GM18870 (cell line): ENCODE data around the gene AGER.
"Not testable (repeated sequence)": the region's sequence is repeated elsewhere in the genome, so short reads cannot be mapped to it uniquely, and the experiment has no call there.

ENCODE experiments used
- ATAC-seq: cut with Tn5 transposase; IDR thresholded peaks from one replicate; pipeline ENCODE4 v1.9.1; 2021; ENCODE audit warnings: moderate library complexity; ENCODE audit not compliant: unreplicated experiment

AGER gene

GRCh38 chr6:32200711-32201475 lies 16.8 kb upstream of the AGER start:
- no peak for ATAC-seq

GRCh38 chr6:32198866-32199265 lies 14.8 kb upstream of the AGER start:
- no peak for ATAC-seq

- no peak for ATAC-seq
These were observed 14.3 kb upstream of the AGER start for GRCh38 chr6:32198345-32198696.

GRCh38 chr6:32196682-32197616 lies 12.9 kb upstream of the AGER start:
- no peak for ATAC-seq

GRCh38 chr6:32195902-32196681 lies 12.0 kb upstream of the AGER start:
- peak; percentile 12 for ATAC-seq

- peak; percentile 64 for ATAC-seq
These were observed 11.5 kb upstream of the AGER start for GRCh38 chr6:32195652-32195901.

GRCh38 chr6:32194825-32195651 lies 11.0 kb upstream of the AGER start:
- no peak for ATAC-seq

- ATAC-seq: no peak
These were observed 10.3 kb upstream of the AGER start for GRCh38 chr6:32194388-32194787.

- not testable (repeated sequence) for ATAC-seq
These were observed 9.0 kb upstream of the AGER start for GRCh38 chr6:32193096-32193495.

GRCh38 chr6:32192608-32193039 lies 8.6 kb upstream of the AGER start, which contains the start of gene GPSM3:
Gene GPSM3, minus strand, starts transcription at chr6:32192643. Its CDS starts 130 bp downstream, at chr6:32192513.
- ATAC-seq: no peak

- no peak for ATAC-seq
These were observed 7.9 kb upstream of the AGER start for GRCh38 chr6:32191696-32192607.

GRCh38 chr6:32190911-32191677 lies 7.0 kb upstream of the AGER start:
- no peak for ATAC-seq

- no peak for ATAC-seq
These were observed 6.2 kb upstream of the AGER start, which contains the start of gene PBX2 for GRCh38 chr6:32190054-32190851. Gene PBX2, minus strand, starts transcription at chr6:32190202. Its CDS starts 287 bp downstream, at chr6:32189915.

GRCh38 chr6:32189742-32190053 lies 5.6 kb upstream of the AGER start:
- ATAC-seq: no peak

- ATAC-seq: no peak
These were observed 5.2 kb upstream of the AGER start for GRCh38 chr6:32189069-32189741.

- ATAC-seq: no peak
These were observed 4.5 kb upstream of the AGER start for GRCh38 chr6:32188381-32189068.
